HCT116 (cell line): ENCODE results near the gene NDE1. TPM values are rescaled to one million over a fixed set of nuclear protein-coding genes. Genes with fewer than 3 reads are reported as not detected.

Source experiments
- ATAC-seq: fragments of 200-7000 bp; cut with Tn5 transposase; 2 replicates; pipeline ENCODE4 v1.9.1; 2020; ENCODE audit warnings: mild to moderate bottlenecking, moderate library complexity
- BruUV-seq: library from RNA; stranded (reverse); fragments of 400-500 nt; replicated peaks from 2 replicates; lab custom pipeline; 2021; lab: Mats Ljungman, UMichigan
- CTCF ChIA-PET: fragments of 300-600 bp; sonication (Branson Sonifier 250); formaldehyde crosslinking; loops from one replicate; lab custom pipeline; 2021; ENCODE audit warnings: antibody characterized with exemption; lab: Charles Lee
- POLR2A ChIA-PET: fragments of 300-600, 350-600 bp; sonication (Branson Sonifier 250); formaldehyde crosslinking; loops from one replicate; lab custom pipeline; 2021; ENCODE audit warnings: antibody characterized with exemption; lab: Charles Lee
- RAD21 ChIA-PET, 2 experiments: fragments of 300-600 bp; sonication (Branson Sonifier 250); formaldehyde crosslinking; loops; one replicate each; lab custom pipeline; 2023; ENCODE audit warnings: low total read pairs in 2 of 2; ENCODE audit not compliant: uncharacterized antibody in 2 of 2, unreplicated experiment in 2 of 2, low non-redundant PET in 1 of 2; lab: Charles Lee
- DNase-seq: peaks from one replicate; pipeline ENCODE4 v3.0.0-alpha.2; 2010; ENCODE audit warnings: low read depth, low spot score
- H2AFZ ChIP-seq: fragments of 200-600 bp; shearing (Covaris generic), sonication (generic); 2 replicates; pipeline ENCODE4 v1.6.1; 2017; ENCODE audit warnings: low read depth, mixed run types, mixed read lengths, antibody characterized with exemption, low read length; ENCODE audit not compliant: poor library complexity, severe bottlenecking
- H3K27ac ChIP-seq: 2 replicates; pipeline ENCODE4 v1.5.1; 2012; ENCODE audit warnings: low read depth, low read length
- H3K27me3 ChIP-seq: fragments of 200-600 bp; sonication (generic); 2 replicates; pipeline ENCODE4 v1.6.1; 2016; ENCODE audit warnings: mixed run types, low read length, mixed read lengths; ENCODE audit not compliant: insufficient read depth
- H3K36me3 ChIP-seq, 2 experiments: fragments of 200-500 bp in 1 of 2; fragments of 200-600 bp in 1 of 2; sonication (Bioruptor generic) in 1 of 2; sonication (generic) in 1 of 2; 2 replicates each; pipeline versions ENCODE4 v1.5.1 to v1.6.1; 2014 to 2016; ENCODE audit warnings: low read length in 2 of 2, inconsistent platforms in 1 of 2, mixed read lengths in 1 of 2, mixed run types in 1 of 2; ENCODE audit not compliant: insufficient read depth in 2 of 2, control insufficient read depth in 1 of 2
- H3K4me1 ChIP-seq, 2 experiments: fragments of 200-600 bp in 1 of 2; sonication (generic) in 1 of 2; 2 replicates each; pipeline versions ENCODE4 v1.5.1 to v1.6.1; 2012 to 2017; ENCODE audit warnings: low read length in 2 of 2, inconsistent platforms in 1 of 2, mild to moderate bottlenecking in 1 of 2, mixed read lengths in 1 of 2, mixed run types in 1 of 2, moderate library complexity in 1 of 2; ENCODE audit not compliant: insufficient read depth in 2 of 2, control insufficient read depth in 1 of 2
- H3K4me2 ChIP-seq: fragments of 200-600 bp; sonication (generic); 2 replicates; pipeline ENCODE4 v1.6.1; 2017; ENCODE audit warnings: mixed run types, low read length, mixed read lengths
- H3K4me3 ChIP-seq, 2 experiments: fragments of 200-600 bp in 1 of 2; sonication (generic) in 1 of 2; replicated peaks in 1 of 2; 2 replicates each; pipeline ENCODE4 v1.5.1; 2011 to 2016; ENCODE audit warnings: low read length in 2 of 2, control low read depth in 1 of 2, low read depth in 1 of 2, mild to moderate bottlenecking in 1 of 2, mixed read lengths in 1 of 2, mixed run types in 1 of 2
- H3K79me2 ChIP-seq: fragments of 200-600 bp; sonication (generic); 2 replicates; pipeline ENCODE4 v1.6.1; 2017; ENCODE audit warnings: mild to moderate bottlenecking, mixed run types, low read length, moderate library complexity, mixed read lengths; ENCODE audit not compliant: insufficient read depth
- H3K9ac ChIP-seq: fragments of 200-600 bp; sonication (generic); 2 replicates; pipeline ENCODE4 v1.6.1; 2016; ENCODE audit warnings: low read length, mixed read lengths
- H3K9me2 ChIP-seq: fragments of 200-600 bp; sonication (generic), shearing (Covaris generic); 2 replicates; pipeline ENCODE4 v1.6.1; 2017; ENCODE audit warnings: mixed run types, mild to moderate bottlenecking, moderate library complexity; ENCODE audit not compliant: insufficient read depth
- H3K9me3 ChIP-seq, 2 experiments: fragments of 200-500 bp in 1 of 2; fragments of 200-600 bp in 1 of 2; sonication (Bioruptor generic) in 1 of 2; sonication (generic) in 1 of 2; 2 replicates each; pipeline ENCODE4 v1.6.1; 2014 to 2017; ENCODE audit warnings: low read length in 2 of 2, mixed read lengths in 2 of 2, inconsistent platforms in 1 of 2, low read depth in 1 of 2, mild to moderate bottlenecking in 1 of 2, mixed run types in 1 of 2, moderate library complexity in 1 of 2; ENCODE audit not compliant: control insufficient read depth in 1 of 2, insufficient read depth in 1 of 2
- H4K20me1 ChIP-seq: fragments of 200-600 bp; sonication (generic), shearing (Covaris generic); 2 replicates; pipeline ENCODE4 v1.6.1; 2017; ENCODE audit warnings: mixed run types, mild to moderate bottlenecking, moderate library complexity; ENCODE audit not compliant: insufficient read depth
- CBX3 ChIP-seq: IDR thresholded peaks from 2 replicates; pipeline ENCODE4 v1.6.1; 2012; ENCODE audit warnings: low read depth
- EGR1 ChIP-seq: IDR thresholded peaks from 2 replicates; pipeline ENCODE4 v1.6.1; 2012; ENCODE audit warnings: low read depth
- ELF1 ChIP-seq: IDR thresholded peaks from 2 replicates; pipeline ENCODE4 v1.6.1; 2012; ENCODE audit warnings: low read depth, borderline replicate concordance
- EZH2phosphoT487 ChIP-seq: fragments of 200-600 bp; IDR thresholded peaks from 2 replicates; pipeline ENCODE4 v1.6.1; 2018; ENCODE audit warnings: antibody characterized with exemption, borderline replicate concordance
- JUND ChIP-seq: IDR thresholded peaks from 2 replicates; pipeline ENCODE4 v1.6.1; 2012
- POLR2AphosphoS5 ChIP-seq: IDR thresholded peaks from 2 replicates; pipeline ENCODE4 v1.6.1; 2011; ENCODE audit warnings: mild to moderate bottlenecking, low read depth, low read length, moderate library complexity
- SIN3A ChIP-seq: IDR thresholded peaks from 2 replicates; pipeline ENCODE4 v1.6.1; 2012; ENCODE audit warnings: low read depth
- SRF ChIP-seq: IDR thresholded peaks from 2 replicates; pipeline ENCODE4 v1.6.1; 2012; ENCODE audit warnings: low read depth
- TCF7L2 ChIP-seq: IDR thresholded peaks from 2 replicates; pipeline ENCODE4 v1.7.0; 2011; ENCODE audit warnings: borderline replicate concordance, inconsistent platforms; ENCODE audit not compliant: insufficient read depth, insufficient read length; ENCODE audit errors: extremely low read depth
- ZFX ChIP-seq: fragments of 450-650 bp; IDR thresholded peaks from 2 replicates; pipeline ENCODE4 v1.6.1; 2017
- ZNF274 ChIP-seq: fragments of 200-500 bp; sonication (Bioruptor generic); IDR thresholded peaks from 2 replicates; pipeline ENCODE4 v1.6.1; 2014; ENCODE audit warnings: mild to moderate bottlenecking, low read depth, low read length, inconsistent platforms
- intact Hi-C: fragments of 100-400 bp; cut with micrococcal nuclease; formaldehyde crosslinking; loops from 2 replicates; pipeline ENCODE4 v1.10.0; 2022
- total RNA-seq: library from RNA; stranded (reverse); gene quantifications from one replicate; pipeline ENCODE4 v1.2.1, GENCODE V29; 2021; ENCODE audit not compliant: unreplicated experiment
- TF ChIP-seq, protein P1 (sequence below): IDR thresholded peaks from 2 replicates; pipeline ENCODE4 v1.6.1; 2012; ENCODE audit warnings: low read depth
- TF ChIP-seq, protein P2 (sequence below), 3 experiments: fragments of 200-600 bp in 1 of 3; sonication (generic) in 1 of 3; IDR thresholded peaks in 2 of 3; conservative IDR thresholded peaks in 1 of 3; 2 replicates each; pipeline ENCODE4 v1.5.1; 2012 to 2017; ENCODE audit warnings: low read depth in 2 of 3, low read length in 2 of 3, antibody characterized with exemption in 1 of 3, borderline replicate concordance in 1 of 3, control low read depth in 1 of 3, mild to moderate bottlenecking in 1 of 3, mixed read lengths in 1 of 3, mixed run types in 1 of 3, moderate library complexity in 1 of 3; ENCODE audit not compliant: insufficient read depth in 1 of 3

Gene NDE1
- total RNA-seq, 1 experiment from 2014 or later: 103 TPM

DNA sequence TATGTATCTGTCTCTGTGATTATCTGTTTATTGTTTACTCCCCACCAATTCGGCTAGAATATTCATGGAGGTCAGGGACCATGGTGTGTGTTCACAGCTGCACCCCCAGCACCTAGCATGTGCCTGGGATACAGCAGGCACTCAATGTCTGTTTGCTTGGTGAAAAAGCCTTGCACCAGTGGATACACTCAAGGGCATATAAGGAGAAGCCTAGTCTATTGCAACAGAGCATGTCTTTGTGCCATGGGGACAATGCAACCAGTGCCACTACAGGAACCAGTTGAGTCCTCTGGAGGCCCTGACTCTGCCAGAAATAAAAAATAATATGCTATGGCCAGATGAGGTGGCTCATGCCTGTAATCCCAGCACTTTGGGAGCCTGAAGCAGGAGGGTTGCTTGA is 93.6 kb downstream of the NDE1 start:
- BruUV-seq: no TSS peak
- intact Hi-C loops: no loop called here
- Histone ChIP-seq H3K4me1 (peaks cover 0 to 6% of the 10 kb centered on the region in 2 experiments; a peak in 3 of 4 replicates), H3K79me2 (no peaks in the 10 kb centered on the region), H3K27ac (no peak overlapping the region), H3K9me2 (no peaks in the 10 kb centered on the region), H2AFZ (no peak overlapping the region), H3K4me3 (no peak overlapping the region), H3K27me3 (no peaks in the 10 kb centered on the region), H3K4me2 (no peak overlapping the region), H3K9ac (no peak overlapping the region), H3K9me3 (no peaks in the 10 kb centered on the region), H4K20me1 (no peaks in the 10 kb centered on the region), H3K36me3 (no peaks in the 10 kb centered on the region)
- ChIA-PET POLR2A (no interaction called here), RAD21 (no interaction called here), CTCF (no interaction called here)
- TF ChIP-seq, protein P1, sequence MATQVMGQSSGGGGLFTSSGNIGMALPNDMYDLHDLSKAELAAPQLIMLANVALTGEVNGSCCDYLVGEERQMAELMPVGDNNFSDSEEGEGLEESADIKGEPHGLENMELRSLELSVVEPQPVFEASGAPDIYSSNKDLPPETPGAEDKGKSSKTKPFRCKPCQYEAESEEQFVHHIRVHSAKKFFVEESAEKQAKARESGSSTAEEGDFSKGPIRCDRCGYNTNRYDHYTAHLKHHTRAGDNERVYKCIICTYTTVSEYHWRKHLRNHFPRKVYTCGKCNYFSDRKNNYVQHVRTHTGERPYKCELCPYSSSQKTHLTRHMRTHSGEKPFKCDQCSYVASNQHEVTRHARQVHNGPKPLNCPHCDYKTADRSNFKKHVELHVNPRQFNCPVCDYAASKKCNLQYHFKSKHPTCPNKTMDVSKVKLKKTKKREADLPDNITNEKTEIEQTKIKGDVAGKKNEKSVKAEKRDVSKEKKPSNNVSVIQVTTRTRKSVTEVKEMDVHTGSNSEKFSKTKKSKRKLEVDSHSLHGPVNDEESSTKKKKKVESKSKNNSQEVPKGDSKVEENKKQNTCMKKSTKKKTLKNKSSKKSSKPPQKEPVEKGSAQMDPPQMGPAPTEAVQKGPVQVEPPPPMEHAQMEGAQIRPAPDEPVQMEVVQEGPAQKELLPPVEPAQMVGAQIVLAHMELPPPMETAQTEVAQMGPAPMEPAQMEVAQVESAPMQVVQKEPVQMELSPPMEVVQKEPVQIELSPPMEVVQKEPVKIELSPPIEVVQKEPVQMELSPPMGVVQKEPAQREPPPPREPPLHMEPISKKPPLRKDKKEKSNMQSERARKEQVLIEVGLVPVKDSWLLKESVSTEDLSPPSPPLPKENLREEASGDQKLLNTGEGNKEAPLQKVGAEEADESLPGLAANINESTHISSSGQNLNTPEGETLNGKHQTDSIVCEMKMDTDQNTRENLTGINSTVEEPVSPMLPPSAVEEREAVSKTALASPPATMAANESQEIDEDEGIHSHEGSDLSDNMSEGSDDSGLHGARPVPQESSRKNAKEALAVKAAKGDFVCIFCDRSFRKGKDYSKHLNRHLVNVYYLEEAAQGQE: no peak
- TF ChIP-seq TCF7L2 (no peak), SRF (no peak), POLR2AphosphoS5 (no peak), ELF1 (no peak), CBX3 (no peak), ZNF274 (no peak), EZH2phosphoT487 (no peak), EGR1 (no peak), SIN3A (no peak), JUND (no peak), ZFX (no peak)
- TF ChIP-seq, protein P2, sequence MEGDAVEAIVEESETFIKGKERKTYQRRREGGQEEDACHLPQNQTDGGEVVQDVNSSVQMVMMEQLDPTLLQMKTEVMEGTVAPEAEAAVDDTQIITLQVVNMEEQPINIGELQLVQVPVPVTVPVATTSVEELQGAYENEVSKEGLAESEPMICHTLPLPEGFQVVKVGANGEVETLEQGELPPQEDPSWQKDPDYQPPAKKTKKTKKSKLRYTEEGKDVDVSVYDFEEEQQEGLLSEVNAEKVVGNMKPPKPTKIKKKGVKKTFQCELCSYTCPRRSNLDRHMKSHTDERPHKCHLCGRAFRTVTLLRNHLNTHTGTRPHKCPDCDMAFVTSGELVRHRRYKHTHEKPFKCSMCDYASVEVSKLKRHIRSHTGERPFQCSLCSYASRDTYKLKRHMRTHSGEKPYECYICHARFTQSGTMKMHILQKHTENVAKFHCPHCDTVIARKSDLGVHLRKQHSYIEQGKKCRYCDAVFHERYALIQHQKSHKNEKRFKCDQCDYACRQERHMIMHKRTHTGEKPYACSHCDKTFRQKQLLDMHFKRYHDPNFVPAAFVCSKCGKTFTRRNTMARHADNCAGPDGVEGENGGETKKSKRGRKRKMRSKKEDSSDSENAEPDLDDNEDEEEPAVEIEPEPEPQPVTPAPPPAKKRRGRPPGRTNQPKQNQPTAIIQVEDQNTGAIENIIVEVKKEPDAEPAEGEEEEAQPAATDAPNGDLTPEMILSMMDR (IDR thresholded peaks at IDR 0.05 in 2 of 3, conservative IDR thresholded peaks at IDR 0.05 in 1 of 3; ENCODE audit: borderline replicate concordance in 1 of 3, insufficient read depth in 1 of 3, low read depth in 2 of 3, low read length in 2 of 3): no peak
- DNase-seq (no peak), ATAC-seq (no peak)
